ENCODE measurements around the gene ANXA7.

GRCh38 chr10:73410897-73411296, 3.0 kb downstream of the ANXA7 start:
- TF ChIP-seq, protein P1, sequence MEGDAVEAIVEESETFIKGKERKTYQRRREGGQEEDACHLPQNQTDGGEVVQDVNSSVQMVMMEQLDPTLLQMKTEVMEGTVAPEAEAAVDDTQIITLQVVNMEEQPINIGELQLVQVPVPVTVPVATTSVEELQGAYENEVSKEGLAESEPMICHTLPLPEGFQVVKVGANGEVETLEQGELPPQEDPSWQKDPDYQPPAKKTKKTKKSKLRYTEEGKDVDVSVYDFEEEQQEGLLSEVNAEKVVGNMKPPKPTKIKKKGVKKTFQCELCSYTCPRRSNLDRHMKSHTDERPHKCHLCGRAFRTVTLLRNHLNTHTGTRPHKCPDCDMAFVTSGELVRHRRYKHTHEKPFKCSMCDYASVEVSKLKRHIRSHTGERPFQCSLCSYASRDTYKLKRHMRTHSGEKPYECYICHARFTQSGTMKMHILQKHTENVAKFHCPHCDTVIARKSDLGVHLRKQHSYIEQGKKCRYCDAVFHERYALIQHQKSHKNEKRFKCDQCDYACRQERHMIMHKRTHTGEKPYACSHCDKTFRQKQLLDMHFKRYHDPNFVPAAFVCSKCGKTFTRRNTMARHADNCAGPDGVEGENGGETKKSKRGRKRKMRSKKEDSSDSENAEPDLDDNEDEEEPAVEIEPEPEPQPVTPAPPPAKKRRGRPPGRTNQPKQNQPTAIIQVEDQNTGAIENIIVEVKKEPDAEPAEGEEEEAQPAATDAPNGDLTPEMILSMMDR (IDR thresholded peaks at IDR 0.05; ENCODE audit: poor library complexity, severe bottlenecking), result no peak
- TF ChIP-seq EP300 (conservative IDR thresholded peaks at IDR 0.05; ENCODE audit: poor library complexity, severe bottlenecking) (no peak), POLR2AphosphoS5 (IDR thresholded peaks at IDR 0.05) (no peak), REST (IDR thresholded peaks at IDR 0.05; ENCODE audit: borderline replicate concordance) (no peak), TAF1 (IDR thresholded peaks at IDR 0.05; ENCODE audit: low read depth) (no peak), RAD21 (conservative IDR thresholded peaks at IDR 0.05) (no peak), EZH2 (IDR thresholded peaks at IDR 0.05; ENCODE audit: borderline replicate concordance, insufficient read depth, low read length, poor library complexity, severe bottlenecking) (no peak), SMC3 (conservative IDR thresholded peaks at IDR 0.05; ENCODE audit: poor library complexity) (no peak)
